Ovary (tissue), 9 donors: ENCODE measurements around the gene MICU2. TPM values are rescaled to one million over a fixed set of nuclear protein-coding genes. Genes with fewer than 3 reads are reported as not detected.

Experiments used
- DNase-seq, 5 donors: peaks; one replicate each; pipeline ENCODE4 v3.0.0-alpha.2; 2019 to 2020
- H3K27ac ChIP-seq, 2 donors: fragments of 200-600 bp; one replicate each; pipeline versions ENCODE4 v1.5.1 to v1.8.0; 2019 to 2022
- H3K27me3 ChIP-seq: fragments of 200-600 bp; one replicate; pipeline ENCODE4 v1.8.0; 2022
- H3K36me3 ChIP-seq: fragments of 200-600 bp; sonication (generic); one replicate; pipeline ENCODE4 v1.5.1; 2019
- H3K4me1 ChIP-seq: one replicate; pipeline ENCODE4 v1.8.1; 2013; ENCODE audit warnings: mild to moderate bottlenecking, moderate library complexity; ENCODE audit not compliant: insufficient read depth
- H3K4me3 ChIP-seq: fragments of 200-600 bp; sonication (generic); one replicate; pipeline ENCODE4 v1.5.1; 2017
- H3K9me3 ChIP-seq, 2 donors: fragments of 200-600 bp in 1 of 2; sonication (generic) in 1 of 2; one replicate each; pipeline versions ENCODE4 v1.5.1 to v1.8.1; 2013 to 2019; ENCODE audit warnings: mild to moderate bottlenecking in 1 of 2, moderate library complexity in 1 of 2
- CTCF ChIP-seq, 3 donors: fragments of 450-650 bp in 2 of 3; fragments of 200-600 bp in 1 of 3; IDR thresholded peaks; one replicate each; pipeline versions ENCODE4 v1.5.1 to v1.8.0; 2016 to 2022; ENCODE audit warnings: antibody characterized with exemption in 3 of 3, mild to moderate bottlenecking in 1 of 3
- EP300 ChIP-seq: sonication (generic); formaldehyde crosslinking; IDR thresholded peaks from one replicate; pipeline ENCODE4 v1.6.1; 2017; ENCODE audit warnings: antibody characterized with exemption
- POLR2A ChIP-seq: fragments of 450-650 bp; IDR thresholded peaks from one replicate; pipeline ENCODE4 v1.6.1; 2017; ENCODE audit warnings: antibody characterized with exemption, mild to moderate bottlenecking, moderate library complexity
- WGBS, 3 donors: extraction: QIAGEN DNeasy Blood & Tissue Kit in 1 of 3; methylation state at CpG; one replicate each; pipeline versions ENCODE4 v1.1.5 to v1.1.7; 2013 to 2017; 5-methylcytosine and 5-hydroxymethylcytosine counted together
- intact Hi-C, 4 donors: fragments of 100-400 bp; cut with DNase I; formaldehyde crosslinking; loops; one replicate each; pipeline versions ENCODE4 v1.11.0 to v1.15.1; 2022 to 2023
- polyA plus RNA-seq, 2 donors: library from polyadenylated mRNA; stranded (reverse); fragments of 200-250 nt in 1 of 2; fragments of 350-450 nt in 1 of 2; fragmentation: Illumina TruSeq in 1 of 2; extraction: RNeasy Lipid Tissue Mini Kit (QIAGEN cat#74804) in 1 of 2; gene quantifications; one replicate each; pipeline ENCODE4 v1.2.3, GENCODE V29; 2013 to 2014
- total RNA-seq, 7 donors: library from RNA; depleted of rRNA in 2 of 7; stranded (reverse); fragments of >200 nt in 2 of 7; fragmentation: NEBNext Ultra II Directional in 3 of 7; extraction: Animal tissue kit (Norgen Biotek cat#: 25700) in 3 of 7; gene quantifications; one replicate each; pipeline versions ENCODE4 v1.1.0 to v1.2.4, GENCODE V29; 2016 to 2023
- donor health status: DM: no; HTN: no; CAD: no; lungs with moderate emphysema.
- donor health status: DM: no; HTN: no; CAD: no.
- donor health status: Bipolar disorder and iron deficiency.
- donor health status: DM: yes; HTN: yes; CAD: no.
- donor health status: DM: no; HTN: no; CAD: no.
- donor health status: DM: yes; HTN: yes; CAD: no.

Gene MICU2
- total and polyA plus RNA-seq, 9 donors = 23.2 to 82.1 (median 31.4) TPM

GRCh38 chr13:21542563-21542962 lies 61.4 kb downstream of the MICU2 start:
- Histone ChIP-seq H3K4me3 (no peak overlapping the region), H3K27me3 (no peaks in the 10 kb centered on the region), H3K4me1 (no peaks in the 10 kb centered on the region), H3K36me3 (no peaks in the 10 kb centered on the region), H3K27ac (no peak overlapping the region), H3K9me3 (no peaks in the 10 kb centered on the region)
- TF ChIP-seq CTCF (IDR thresholded peaks at IDR 0.05) = no peak
- TF ChIP-seq EP300 = no peak
- no peak for TF ChIP-seq POLR2A
- DNase-seq = no peak
- intact Hi-C loops = no loop called here
- WGBS, 3 donors = 47 to 63% (median 63%) methylated on average over 1 of the region's 1 CpG

- 82 to 83% (median 82%) methylated on average over 1 of the region's 1 CpG for WGBS, 3 donors
- intact Hi-C loops = no loop called here
- Histone ChIP-seq H3K9me3 (no peaks in the 10 kb centered on the region), H3K4me1 (no peaks in the 10 kb centered on the region), H3K4me3 (no peak overlapping the region), H3K27ac (no peak overlapping the region), H3K36me3 (no peaks in the 10 kb centered on the region), H3K27me3 (no peaks in the 10 kb centered on the region)
- TF ChIP-seq POLR2A = no peak
- TF ChIP-seq EP300 = no peak
- TF ChIP-seq CTCF (IDR thresholded peaks at IDR 0.05) = no peak
- DNase-seq = no peak
These were observed 62.0 kb downstream of the MICU2 start for GRCh38 chr13:21541980-21542379.

GRCh38 chr13:21541271-21541670 lies 62.7 kb downstream of the MICU2 start:
- H3K9me3 ChIP-seq = no peaks in the 10 kb centered on the region
- no peak overlapping the region for H3K4me3 ChIP-seq
- no peaks in the 10 kb centered on the region for H3K27me3 ChIP-seq
- H3K27ac ChIP-seq = no peak overlapping the region
- no peaks in the 10 kb centered on the region for H3K36me3 ChIP-seq
- no peak for DNase-seq
- intact Hi-C loops = no loop called here
- no peak for TF ChIP-seq CTCF (IDR thresholded peaks at IDR 0.05)
- no peak for TF ChIP-seq EP300
- no peak for TF ChIP-seq POLR2A
- H3K4me1 ChIP-seq = no peaks in the 10 kb centered on the region

GRCh38 chr13:21539687-21540086 lies 64.3 kb downstream of the MICU2 start:
- Histone ChIP-seq H3K36me3 (no peaks in the 10 kb centered on the region), H3K9me3 (no peaks in the 10 kb centered on the region), H3K4me1 (no peaks in the 10 kb centered on the region), H3K27me3 (no peaks in the 10 kb centered on the region), H3K27ac (no peak overlapping the region), H3K4me3 (no peak overlapping the region)
- TF ChIP-seq EP300 (no peak), POLR2A (no peak), CTCF (IDR thresholded peaks at IDR 0.05) (no peak)
- DNase-seq = no peak
- intact Hi-C loops = no loop called here

GRCh38 chr13:21538753-21539152 lies 65.2 kb downstream of the MICU2 start:
- no peak for TF ChIP-seq CTCF (IDR thresholded peaks at IDR 0.05)
- no peak for TF ChIP-seq POLR2A
- no peak for TF ChIP-seq EP300
- intact Hi-C loops = no loop called here
- 90 to 98% (median 93%) methylated on average over 1 of the region's 1 CpG for WGBS, 3 donors
- Histone ChIP-seq H3K9me3 (no peaks in the 10 kb centered on the region), H3K27me3 (no peaks in the 10 kb centered on the region), H3K27ac (no peak overlapping the region), H3K36me3 (no peaks in the 10 kb centered on the region), H3K4me1 (no peaks in the 10 kb centered on the region), H3K4me3 (no peak overlapping the region)
- DNase-seq = no peak
